ENCODE results near the gene HYLS1. TPM values are rescaled to one million over a fixed set of nuclear protein-coding genes. Genes with fewer than 3 reads are reported as not detected.
"Not testable (repeated sequence)": the region's sequence is repeated elsewhere in the genome, so short reads cannot be mapped to it uniquely, and the experiment has no call there.

The HYLS1 gene
- 1 to 10 TPM; 3.7 to 5.0 TPM for total RNA-seq
- long read RNA-seq, donor 1, partial matches to known transcripts: 1 of 2 reads
- long read RNA-seq, donor 1, other reads (novel, unspliced or antisense): 1 of 2 reads
- long read RNA-seq, donor 2, transcript HYLS1-202 (3 exons, 2,061 nt): major isoform, 7 of 13 reads
- long read RNA-seq, donor 2, partial matches to known transcripts: 1 of 13 reads
- long read RNA-seq, donor 2, other reads (novel, unspliced or antisense): 5 of 13 reads

GRCh38 chr11:125887373-125888324, at the start of gene HYLS1:
HYLS1 (plus strand) TSS chr11:125887668; CDS start chr11:125899369, 11,701 bp downstream.
- DNase-seq (ENCODE audit: low spot score): peak; percentile 98
- intact Hi-C loops (cut with DNase I): no loop called here

- intact Hi-C loops (cut with DNase I): no loop called here
- DNase-seq (ENCODE audit: low spot score): no peak
Measured at GRCh38 chr11:125842321-125842948, 45.0 kb upstream of the HYLS1 start.

GRCh38 chr11:125846188-125846587, 41.3 kb upstream of the HYLS1 start:
- intact Hi-C loops (cut with DNase I): no loop called here

GRCh38 chr11:125857670-125858069, 29.8 kb upstream of the HYLS1 start:
- intact Hi-C loops (cut with DNase I); DNase-seq (ENCODE audit: low spot score): not testable (repeated sequence)

More at GRCh38 chr11:125846188-125846587, 41.3 kb upstream of the HYLS1 start:
- DNase-seq (ENCODE audit: low spot score): no peak

GRCh38 chr11:125862786-125863185, 24.7 kb upstream of the HYLS1 start:
- DNase-seq (ENCODE audit: low spot score); intact Hi-C loops (cut with DNase I): not testable (repeated sequence)

GRCh38 chr11:125865354-125865753, 22.1 kb upstream of the HYLS1 start:
- DNase-seq (ENCODE audit: low spot score); intact Hi-C loops (cut with DNase I): not testable (repeated sequence)

GRCh38 chr11:125869521-125869920, 17.9 kb upstream of the HYLS1 start:
- intact Hi-C loops (cut with DNase I): no loop called here
- DNase-seq (ENCODE audit: low spot score): no peak

- DNase-seq (ENCODE audit: low spot score): no peak
- intact Hi-C loops (cut with DNase I): loop anchor here in 1 of 2 donors (10.0 kb wide), 1 partner anchor 247 kb away; the partner anchor contains the start of gene CHEK1
Measured at GRCh38 chr11:125871391-125872137, 15.9 kb upstream of the HYLS1 start.

- DNase-seq (ENCODE audit: low spot score): no peak
- intact Hi-C loops (cut with DNase I): loop anchor here in 1 of 2 donors (10.0 kb wide), 1 partner anchor 247 kb away; the partner anchor contains the start of gene CHEK1
Measured at GRCh38 chr11:125872138-125872491, 15.4 kb upstream of the HYLS1 start.

GRCh38 chr11:125873881-125874555, 13.4 kb upstream of the HYLS1 start:
- DNase-seq (ENCODE audit: low spot score): no peak
- intact Hi-C loops (cut with DNase I): loop anchor here in 1 of 2 donors (10.0 kb wide), 1 partner anchor 249 kb away; the partner anchor contains the start of gene CHEK1

- intact Hi-C loops (cut with DNase I): loop anchor here in 1 of 2 donors (10.0 kb wide), 1 partner anchor 250 kb away; the partner anchor contains the start of gene CHEK1
- DNase-seq (ENCODE audit: low spot score): no peak
Measured at GRCh38 chr11:125874556-125875124, 12.8 kb upstream of the HYLS1 start.

GRCh38 chr11:125881291-125881690, 6.2 kb upstream of the HYLS1 start:
- DNase-seq (ENCODE audit: low spot score): no peak
- intact Hi-C loops (cut with DNase I): no loop called here

- intact Hi-C loops (cut with DNase I): no loop called here
- no peak for DNase-seq (ENCODE audit: low spot score)
Measured at GRCh38 chr11:125883375-125883774, 4.1 kb upstream of the HYLS1 start.

- intact Hi-C loops (cut with DNase I): no loop called here
- DNase-seq (ENCODE audit: low spot score): peak; percentile 87
Measured at GRCh38 chr11:125886997-125887372, 483 bp upstream of the HYLS1 start.

- intact Hi-C loops (cut with DNase I): no loop called here
- DNase-seq (ENCODE audit: low spot score): no peak
Measured at GRCh38 chr11:125890447-125891100, 3.1 kb downstream of the HYLS1 start.

GRCh38 chr11:125892071-125892470, 4.6 kb downstream of the HYLS1 start:
- intact Hi-C loops (cut with DNase I): no loop called here
- DNase-seq (ENCODE audit: low spot score): no peak

GRCh38 chr11:125892994-125893393, 5.5 kb downstream of the HYLS1 start:
- intact Hi-C loops (cut with DNase I): no loop called here
- no peak for DNase-seq (ENCODE audit: low spot score)

GRCh38 chr11:125901872-125902271, 14.4 kb downstream of the HYLS1 start:
- no peak for DNase-seq (ENCODE audit: low spot score)
- intact Hi-C loops (cut with DNase I): no loop called here
